ENCODE data around the gene CASKIN2.

DNA sequence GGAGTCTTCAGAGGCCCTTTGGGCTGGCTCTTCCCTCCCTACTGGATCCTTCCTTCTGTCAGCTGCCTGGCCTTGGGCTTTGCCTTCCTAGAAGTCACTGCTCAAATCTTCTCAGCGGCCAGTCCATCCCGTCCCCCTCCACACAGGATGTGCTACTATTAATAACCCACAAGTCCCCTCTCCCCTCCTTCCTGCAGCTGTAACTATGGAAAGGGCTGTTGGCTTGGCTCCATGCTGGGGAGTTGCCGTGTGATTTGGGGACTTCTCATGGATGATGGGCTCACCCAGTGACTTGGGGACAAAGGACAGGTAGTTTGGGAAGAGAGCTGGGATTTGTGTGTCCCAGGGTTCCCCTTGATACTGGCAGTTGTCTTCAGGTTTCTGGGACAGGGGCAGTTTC lies 39.5 kb downstream of the CASKIN2 start:
- TF ChIP-seq, protein P1, sequence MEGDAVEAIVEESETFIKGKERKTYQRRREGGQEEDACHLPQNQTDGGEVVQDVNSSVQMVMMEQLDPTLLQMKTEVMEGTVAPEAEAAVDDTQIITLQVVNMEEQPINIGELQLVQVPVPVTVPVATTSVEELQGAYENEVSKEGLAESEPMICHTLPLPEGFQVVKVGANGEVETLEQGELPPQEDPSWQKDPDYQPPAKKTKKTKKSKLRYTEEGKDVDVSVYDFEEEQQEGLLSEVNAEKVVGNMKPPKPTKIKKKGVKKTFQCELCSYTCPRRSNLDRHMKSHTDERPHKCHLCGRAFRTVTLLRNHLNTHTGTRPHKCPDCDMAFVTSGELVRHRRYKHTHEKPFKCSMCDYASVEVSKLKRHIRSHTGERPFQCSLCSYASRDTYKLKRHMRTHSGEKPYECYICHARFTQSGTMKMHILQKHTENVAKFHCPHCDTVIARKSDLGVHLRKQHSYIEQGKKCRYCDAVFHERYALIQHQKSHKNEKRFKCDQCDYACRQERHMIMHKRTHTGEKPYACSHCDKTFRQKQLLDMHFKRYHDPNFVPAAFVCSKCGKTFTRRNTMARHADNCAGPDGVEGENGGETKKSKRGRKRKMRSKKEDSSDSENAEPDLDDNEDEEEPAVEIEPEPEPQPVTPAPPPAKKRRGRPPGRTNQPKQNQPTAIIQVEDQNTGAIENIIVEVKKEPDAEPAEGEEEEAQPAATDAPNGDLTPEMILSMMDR (IDR thresholded peaks at IDR 0.05) = no peak
- TF ChIP-seq POLR2A (IDR thresholded peaks at IDR 0.05) = no peak
